ENCODE measurements around the gene ZBTB4. TPM values are rescaled to one million over a fixed set of nuclear protein-coding genes. Genes with fewer than 3 reads are reported as not detected.

The ZBTB4 gene
- total RNA-seq, 1 experiment from 2014 or later: 17.7 TPM

GRCh38 chr17:7410634-7411426 lies 68.6 kb downstream of the ZBTB4 start:
- no peaks in the 10 kb centered on the region for H3K27me3 ChIP-seq (replicated peaks; ENCODE audit: insufficient read depth, low read depth, low read length, poor library complexity)
- no TSS peak for BruUV-seq (replicated peaks)
- CTCF ChIA-PET: no interaction called here
- no peak overlapping the region for H3K4me3 ChIP-seq (ENCODE audit: low read depth, low read length, poor library complexity, severe bottlenecking)
- no peak for TF ChIP-seq EZH2 (IDR thresholded peaks at IDR 0.05; ENCODE audit: borderline replicate concordance, low read depth, low read length, poor library complexity, severe bottlenecking)
- TF ChIP-seq CTCF (conservative IDR thresholded peaks at IDR 0.05; ENCODE audit: low read depth, low read length): no peak
- peaks cover 6% of the 10 kb centered on the region for H3K4me1 ChIP-seq (ENCODE audit: insufficient read depth, low read length, poor library complexity, severe bottlenecking)
- peaks cover 17% of the 10 kb centered on the region for H3K36me3 ChIP-seq (ENCODE audit: insufficient read depth, low read length, poor library complexity, severe bottlenecking)
- intact Hi-C loops (cut with micrococcal nuclease; ENCODE audit: unreplicated experiment): no loop called here
- POLR2A ChIA-PET (ENCODE audit: low non-redundant PET): no interaction called here
- no peak for DNase-seq (ENCODE audit: low spot score)
- no peak overlapping the region for H3K27ac ChIP-seq (ENCODE audit: low read depth, low read length, poor library complexity, severe bottlenecking)
- no peaks in the 10 kb centered on the region for H3K9me3 ChIP-seq (ENCODE audit: low read depth, low read length, poor library complexity, severe bottlenecking)

DNA sequence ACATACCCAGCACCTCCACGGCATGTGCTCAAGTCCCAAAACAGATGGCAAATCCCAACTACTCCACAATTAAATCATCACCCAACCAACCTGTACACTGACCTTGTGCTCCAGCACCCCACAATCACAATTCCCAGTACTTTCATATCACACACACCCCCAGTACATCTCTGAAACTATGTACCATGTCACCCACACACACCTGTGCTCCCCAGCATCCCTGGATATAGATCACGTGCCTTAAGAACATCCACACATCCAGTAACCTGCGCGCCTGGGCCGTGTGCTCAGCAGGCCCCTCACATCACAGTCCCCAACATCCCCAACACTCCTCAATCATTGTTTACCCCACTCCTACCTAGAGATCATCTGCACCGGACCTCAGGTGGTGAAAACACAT lies 69.7 kb downstream of the ZBTB4 start:
- Histone ChIP-seq H3K4me3 (ENCODE audit: low read depth, low read length, poor library complexity, severe bottlenecking) (no peak overlapping the region), H3K9me3 (ENCODE audit: low read depth, low read length, poor library complexity, severe bottlenecking) (no peaks in the 10 kb centered on the region), H3K36me3 (ENCODE audit: insufficient read depth, low read length, poor library complexity, severe bottlenecking) (peaks cover 13% of the 10 kb centered on the region), H3K27ac (ENCODE audit: low read depth, low read length, poor library complexity, severe bottlenecking) (no peak overlapping the region), H3K4me1 (ENCODE audit: insufficient read depth, low read length, poor library complexity, severe bottlenecking) (peaks cover 10% of the 10 kb centered on the region), H3K27me3 (replicated peaks; ENCODE audit: insufficient read depth, low read depth, low read length, poor library complexity) (no peaks in the 10 kb centered on the region)
- intact Hi-C loops (cut with micrococcal nuclease; ENCODE audit: unreplicated experiment): no loop called here
- BruUV-seq (replicated peaks): no TSS peak
- no peak for TF ChIP-seq CTCF (conservative IDR thresholded peaks at IDR 0.05; ENCODE audit: low read depth, low read length)
- no peak for TF ChIP-seq EZH2 (IDR thresholded peaks at IDR 0.05; ENCODE audit: borderline replicate concordance, low read depth, low read length, poor library complexity, severe bottlenecking)
- no peak for DNase-seq (ENCODE audit: low spot score)
- ChIA-PET POLR2A (ENCODE audit: low non-redundant PET) (no interaction called here), CTCF (no interaction called here)

Other genes with a start within 250 kb of the ZBTB4 start
- gene DVL2, start 245.1 kb downstream of the ZBTB4 start, total RNA-seq (2021): 133 and 139 TPM in 2 replicates
- 84.0 and 85.1 TPM in 2 replicates for gene PHF23, start 240.2 kb downstream of the ZBTB4 start, total RNA-seq (2021)
- gene GABARAP, start 237.2 kb downstream of the ZBTB4 start, total RNA-seq (2021): 296 and 314 TPM in 2 replicates
- 175 and 179 TPM in 2 replicates for gene CTDNEP1, start 227.9 kb downstream of the ZBTB4 start, total RNA-seq (2021)
- gene ELP5, start 227.4 kb downstream of the ZBTB4 start, total RNA-seq (2021): 123 and 128 TPM in 2 replicates
- gene CLDN7, start 217.2 kb downstream of the ZBTB4 start, total RNA-seq (2021): 0.55 TPM in 1 of 2 replicates, not detected in the other
- gene SLC2A4, start 197.9 kb downstream of the ZBTB4 start, total RNA-seq (2021): 0.67 and 1.6 TPM in 2 replicates
- 0.77 and 1.6 TPM in 2 replicates for gene YBX2, start 185.0 kb downstream of the ZBTB4 start, total RNA-seq (2021)
- 1,112 and 1,128 TPM in 2 replicates for gene EIF5A, start 172.0 kb downstream of the ZBTB4 start, total RNA-seq (2021)
- gene GPS2, start 164.3 kb downstream of the ZBTB4 start, total RNA-seq (2021): 116 and 133 TPM in 2 replicates
- 81.7 and 99.5 TPM in 2 replicates for gene NEURL4, start 150.3 kb downstream of the ZBTB4 start, total RNA-seq (2021)
- gene ACAP1, start 143.1 kb downstream of the ZBTB4 start, total RNA-seq (2021): 1.1 TPM in 2 replicates
- 3.8 TPM in 2 replicates for gene KCTD11, start 127.5 kb downstream of the ZBTB4 start, total RNA-seq (2021)
- not detected in 2 replicates for gene TMEM95, start 124.5 kb downstream of the ZBTB4 start, total RNA-seq (2021)
- gene TNK1, start 98.5 kb downstream of the ZBTB4 start, total RNA-seq (2021): 0.90 and 1.1 TPM in 2 replicates
- gene PLSCR3, start 85.1 kb downstream of the ZBTB4 start, total RNA-seq (2021): 15.2 and 29.3 TPM in 2 replicates
- 57.6 and 91.6 TPM in 2 replicates for gene TMEM256, start 75.5 kb downstream of the ZBTB4 start, total RNA-seq (2021)
- 36.9 and 60.5 TPM in 2 replicates for gene NLGN2, start 71.8 kb downstream of the ZBTB4 start, total RNA-seq (2021)
- 0.43 and 0.55 TPM in 2 replicates for gene SPEM1, start 59.3 kb downstream of the ZBTB4 start, total RNA-seq (2021)
- 0.24 TPM in 1 of 2 replicates, not detected in the other for gene SPEM2, start 54.0 kb downstream of the ZBTB4 start, total RNA-seq (2021)
- not detected in 2 replicates for gene SPEM3, start 50.8 kb downstream of the ZBTB4 start, total RNA-seq (2021)
- gene TMEM102, start 44.2 kb downstream of the ZBTB4 start, total RNA-seq (2021): 3.2 and 4.7 TPM in 2 replicates
- gene FGF11, start 40.1 kb downstream of the ZBTB4 start, total RNA-seq (2021): 18.2 and 24.6 TPM in 2 replicates
- gene CHRNB1, start 34.6 kb downstream of the ZBTB4 start, total RNA-seq (2021): 5.2 and 8.6 TPM in 2 replicates
- gene SLC35G6, start 1.8 kb upstream of the ZBTB4 start, total RNA-seq (2021): not detected in 2 replicates
- 330 and 341 TPM in 2 replicates for gene POLR2A, start 4.7 kb upstream of the ZBTB4 start, total RNA-seq (2021)
- gene TNFSF12, start 69.4 kb upstream of the ZBTB4 start, total RNA-seq (2021): 0.55 and 0.75 TPM in 2 replicates
- 0.69 and 0.74 TPM in 2 replicates for gene TNFSF13, start 79.1 kb upstream of the ZBTB4 start, total RNA-seq (2021)
- 113 and 122 TPM in 2 replicates for gene SENP3, start 82.3 kb upstream of the ZBTB4 start, total RNA-seq (2021)
- gene CD68, start 100.0 kb upstream of the ZBTB4 start, total RNA-seq (2021): 1.6 and 1.8 TPM in 2 replicates
- gene MPDU1, start 104.2 kb upstream of the ZBTB4 start, total RNA-seq (2021): 133 and 149 TPM in 2 replicates
- 0.87 and 1.3 TPM in 2 replicates for gene SOX15, start 110.5 kb upstream of the ZBTB4 start, total RNA-seq (2021)
- 101 TPM in 2 replicates for gene FXR2, start 135.3 kb upstream of the ZBTB4 start, total RNA-seq (2021)
- 61.7 and 79.3 TPM in 2 replicates for gene SAT2, start 148.2 kb upstream of the ZBTB4 start, total RNA-seq (2021)
- 0.33 TPM in 1 of 2 replicates, not detected in the other for gene SHBG, start 150.5 kb upstream of the ZBTB4 start, total RNA-seq (2021)
- 3.5 and 5.9 TPM in 2 replicates for gene ATP1B2, start 171.3 kb upstream of the ZBTB4 start, total RNA-seq (2021)
- 32.2 and 34.8 TPM in 2 replicates for gene TP53, start 207.9 kb upstream of the ZBTB4 start, total RNA-seq (2021)
- 42.2 and 51.8 TPM in 2 replicates for gene WRAP53, start 208.8 kb upstream of the ZBTB4 start, total RNA-seq (2021)
- gene EFNB3, start 225.6 kb upstream of the ZBTB4 start, total RNA-seq (2021): 10.0 and 15.8 TPM in 2 replicates
- 0.15 and 0.24 TPM in 2 replicates for gene DNAH2, start 238.1 kb upstream of the ZBTB4 start, total RNA-seq (2021)

All from A673 (cell line).